CD4-positive, alpha-beta T cell (primary cell): ENCODE results near the gene UBD. TPM values are rescaled to one million over a fixed set of nuclear protein-coding genes. Genes with fewer than 3 reads are reported as not detected.

ENCODE experiments used
- ATAC-seq: fragments of 200-7000 bp; cut with Tn5 transposase; one replicate; pipeline ENCODE4 v1.10.0; 2022; ENCODE audit warnings: mild to moderate bottlenecking; ENCODE audit not compliant: poor library complexity
- CTCF ChIA-PET: fragments of 350-600 bp; sonication (Branson Sonifier 250); formaldehyde crosslinking; loops from one replicate; lab custom pipeline; 2021; ENCODE audit warnings: antibody characterized with exemption, inconsistent platforms; lab: Charles Lee
- POLR2A ChIA-PET: fragments of 350-600 bp; sonication (Branson Sonifier 250); formaldehyde crosslinking; loops from one replicate; lab custom pipeline; 2021; ENCODE audit warnings: antibody characterized with exemption, inconsistent platforms; lab: Charles Lee
- DNase-seq, 14 experiments: peaks; one replicate each; pipeline ENCODE4 v3.0.0-alpha.2; 2013 to 2020; ENCODE audit warnings: mixed read lengths in 2 of 14
- H3K27ac ChIP-seq, 2 donors: one replicate each; pipeline versions ENCODE4 v1.5.1 to v1.7.0; 2013; ENCODE audit warnings: low read length in 2 of 2, low read depth in 1 of 2, mild to moderate bottlenecking in 1 of 2
- H3K27me3 ChIP-seq, 2 experiments: 1 replicate in 1 of 2; 2 replicates in 1 of 2; pipeline versions ENCODE4 v1.6.1 to v1.7.0; 2013; ENCODE audit warnings: low read length in 2 of 2, control low read depth in 1 of 2, mild to moderate bottlenecking in 1 of 2, moderate library complexity in 1 of 2; ENCODE audit not compliant: insufficient read depth in 2 of 2, control insufficient read depth in 1 of 2
- H3K36me3 ChIP-seq: one replicate; pipeline ENCODE4 v1.6.1; 2013; ENCODE audit warnings: low read length, control low read depth; ENCODE audit not compliant: insufficient read depth
- H3K4me1 ChIP-seq: one replicate; pipeline ENCODE4 v1.6.1; 2013; ENCODE audit warnings: low read length, control low read depth; ENCODE audit not compliant: insufficient read depth
- H3K4me3 ChIP-seq: one replicate; pipeline ENCODE4 v1.5.1; 2013; ENCODE audit warnings: mild to moderate bottlenecking, low read length, moderate library complexity
- H3K9me3 ChIP-seq, 2 experiments: 1 replicate in 1 of 2; 2 replicates in 1 of 2; pipeline versions ENCODE4 v1.6.1 to v1.7.0; 2013; ENCODE audit warnings: low read length in 2 of 2, mild to moderate bottlenecking in 2 of 2, control low read depth in 1 of 2, moderate library complexity in 1 of 2; ENCODE audit not compliant: control insufficient read depth in 1 of 2, insufficient read depth in 1 of 2
- H3K27ac Mint-ChIP-seq: one replicate; pipeline ENCODE4 v1.8.0; 2020; ENCODE audit warnings: mixed read lengths
- H3K27me3 Mint-ChIP-seq: one replicate; pipeline ENCODE4 v1.8.0; 2021; ENCODE audit warnings: mixed read lengths
- H3K36me3 Mint-ChIP-seq: one replicate; pipeline ENCODE4 v1.8.0; 2021; ENCODE audit warnings: low read depth, mixed read lengths
- H3K4me1 Mint-ChIP-seq: one replicate; pipeline ENCODE4 v1.8.0; 2021; ENCODE audit warnings: low read depth, mixed read lengths
- H3K4me3 Mint-ChIP-seq: one replicate; pipeline ENCODE4 v1.8.0; 2020; ENCODE audit warnings: mild to moderate bottlenecking, mixed read lengths
- H3K9me3 Mint-ChIP-seq: one replicate; pipeline ENCODE4 v1.8.0; 2020; ENCODE audit warnings: mixed read lengths
- CTCF ChIP-seq: fragments of 200-600 bp; IDR thresholded peaks from one replicate; pipeline ENCODE4 v1.8.0; 2022; ENCODE audit warnings: antibody characterized with exemption, mild to moderate bottlenecking
- intact Hi-C, 2 experiments: fragments of 100-400 bp; cut with DNase I in 1 of 2; cut with micrococcal nuclease in 1 of 2; formaldehyde crosslinking; loops; one replicate each; pipeline versions ENCODE4 v1.15.1 to v1.9.0; 2023 to 2025; cut with DNase I, micrococcal nuclease
- total RNA-seq, 174 experiments: library from RNA in 2 of 174; stranded (reverse) in 2 of 174; gene quantifications; one replicate each; pipeline ENCODE4 v1.2.3 and lab custom pipeline; 2021 to 2026

Gene UBD
- total RNA-seq, 2 experiments from 2014 or later = not detected

GRCh38 chr6:29591677-29592076, 32.1 kb upstream of the UBD start:
- H3K4me3 ChIP-seq = no peak overlapping the region
- H3K36me3 Mint-ChIP-seq = no peaks in the 10 kb centered on the region
- H3K36me3 ChIP-seq = no peaks in the 10 kb centered on the region
- ChIA-PET POLR2A (no interaction called here), CTCF (no interaction called here)
- no peaks in the 10 kb centered on the region for H3K4me1 ChIP-seq
- no peak for DNase-seq
- no peaks in the 10 kb centered on the region for H3K9me3 ChIP-seq
- H3K4me3 Mint-ChIP-seq = no peak overlapping the region
- H3K9me3 Mint-ChIP-seq = no peaks in the 10 kb centered on the region
- no peak for ATAC-seq
- peaks cover 17% of the 10 kb centered on the region for H3K27me3 Mint-ChIP-seq
- H3K27me3 ChIP-seq = peaks cover 3 to 7% of the 10 kb centered on the region in 2 experiments
- no peaks in the 10 kb centered on the region for H3K4me1 Mint-ChIP-seq
- H3K27ac ChIP-seq = no peak overlapping the region
- H3K27ac Mint-ChIP-seq = no peak overlapping the region
- TF ChIP-seq CTCF = no peak
- intact Hi-C loops = no loop called here

- TF ChIP-seq CTCF = no peak
- H3K9me3 Mint-ChIP-seq = no peaks in the 10 kb centered on the region
Observed at GRCh38 chr6:29590218-29590808, 30.8 kb upstream of the UBD start.

GRCh38 chr6:29589423-29590048, 30.0 kb upstream of the UBD start:
- Mint-ChIP-seq H3K36me3 (no peaks in the 10 kb centered on the region), H3K4me3 (no peak overlapping the region), H3K27me3 (peaks cover 33% of the 10 kb centered on the region), H3K4me1 (no peaks in the 10 kb centered on the region), H3K27ac (no peak overlapping the region), H3K9me3 (no peaks in the 10 kb centered on the region)
- H3K27me3 ChIP-seq = peaks cover 3 to 11% of the 10 kb centered on the region in 2 experiments
- DNase-seq = peak; percentile 28 to 77 (median 39)
- intact Hi-C loops = loop anchor here (1.0 to 5.0 kb wide), 5 partner anchors 571 to 903 kb away; no protein-coding TSS in a partner anchor
- no peak overlapping the region for H3K27ac ChIP-seq
- peak; percentile 99 for TF ChIP-seq CTCF
- ChIA-PET POLR2A (no interaction called here), CTCF (no interaction called here)
- H3K4me1 ChIP-seq = no peaks in the 10 kb centered on the region
- H3K4me3 ChIP-seq = no peak overlapping the region
- H3K9me3 ChIP-seq = no peaks in the 10 kb centered on the region
- no peaks in the 10 kb centered on the region for H3K36me3 ChIP-seq
- peak; percentile 85 for ATAC-seq

More at GRCh38 chr6:29590218-29590808, 30.8 kb upstream of the UBD start:
- DNase-seq = no peak
- peaks cover 3 to 7% of the 10 kb centered on the region in 2 experiments for H3K27me3 ChIP-seq
- Mint-ChIP-seq H3K36me3 (no peaks in the 10 kb centered on the region), H3K27ac (no peak overlapping the region), H3K4me3 (no peak overlapping the region), H3K4me1 (no peaks in the 10 kb centered on the region), H3K27me3 (peaks cover 26% of the 10 kb centered on the region)
- ATAC-seq = no peak
- ChIA-PET CTCF (no interaction called here), POLR2A (no interaction called here)
- H3K4me3 ChIP-seq = no peak overlapping the region
- intact Hi-C loops = no loop called here
- H3K36me3 ChIP-seq = no peaks in the 10 kb centered on the region
- H3K4me1 ChIP-seq = no peaks in the 10 kb centered on the region
- H3K27ac ChIP-seq = no peak overlapping the region
- no peaks in the 10 kb centered on the region for H3K9me3 ChIP-seq
